Measurements from ENCODE around the gene KISS1R.
A peak's percentile ranks its signal among the peaks of the same experiment; 100 is the strongest.

The KISS1R gene

GRCh38 chr19:934197-934840 lies 17.2 kb downstream of the KISS1R start:
- H3K79me2 ChIP-seq (ENCODE audit: low read length) = peaks cover 66% of the 10 kb centered on the region
- H3K27me3 ChIP-seq (ENCODE audit: low read depth, low read length) = no peaks in the 10 kb centered on the region
- H3K4me3 ChIP-seq (ENCODE audit: low read length) = no peak overlapping the region
- H3K36me3 ChIP-seq (replicated peaks; ENCODE audit: low read depth, low read length) = peaks cover 71% of the 10 kb centered on the region
- no peak overlapping the region for H3K27ac ChIP-seq (ENCODE audit: low read length)
- no peak for TF ChIP-seq EZH2phosphoT487 (IDR thresholded peaks at IDR 0.05; ENCODE audit: low read depth)
- no peak for TF ChIP-seq CTCF (IDR thresholded peaks at IDR 0.05; ENCODE audit: low read depth, low read length)
- H3K4me1 ChIP-seq (ENCODE audit: low read length) = peaks cover 39% of the 10 kb centered on the region
- H2AFZ ChIP-seq (ENCODE audit: low read depth, low read length) = no peak overlapping the region
- no peak overlapping the region for H3K9ac ChIP-seq (ENCODE audit: low read length)
- H3K4me2 ChIP-seq (ENCODE audit: low read length) = no peak overlapping the region
- peaks cover 3% of the 10 kb centered on the region; the same call in 1 of the 2 replicates for H3K9me3 ChIP-seq (ENCODE audit: insufficient read depth, low read length)
- H4K20me1 ChIP-seq (ENCODE audit: insufficient read depth, low read length) = peaks cover 67% of the 10 kb centered on the region

- no peaks in the 10 kb centered on the region for H3K27me3 ChIP-seq (ENCODE audit: low read depth, low read length)
- H3K4me1 ChIP-seq (ENCODE audit: low read length) = peaks cover 45% of the 10 kb centered on the region
- peaks cover 71% of the 10 kb centered on the region for H3K36me3 ChIP-seq (replicated peaks; ENCODE audit: low read depth, low read length)
- H3K9me3 ChIP-seq (ENCODE audit: insufficient read depth, low read length) = peaks cover 3% of the 10 kb centered on the region; the same call in 1 of the 2 replicates
- H3K9ac ChIP-seq (ENCODE audit: low read length) = no peak overlapping the region
- H3K27ac ChIP-seq (ENCODE audit: low read length) = no peak overlapping the region
- H2AFZ ChIP-seq (ENCODE audit: low read depth, low read length) = no peak overlapping the region
- no peak for TF ChIP-seq EZH2phosphoT487 (IDR thresholded peaks at IDR 0.05; ENCODE audit: low read depth)
- TF ChIP-seq CTCF (IDR thresholded peaks at IDR 0.05; ENCODE audit: low read depth, low read length) = no peak
- H3K4me3 ChIP-seq (ENCODE audit: low read length) = no peak overlapping the region
- H4K20me1 ChIP-seq (ENCODE audit: insufficient read depth, low read length) = peaks cover 68% of the 10 kb centered on the region
- peaks cover 73% of the 10 kb centered on the region for H3K79me2 ChIP-seq (ENCODE audit: low read length)
- H3K4me2 ChIP-seq (ENCODE audit: low read length) = no peak overlapping the region
Measured at GRCh38 chr19:934865-935479, 17.8 kb downstream of the KISS1R start.

GRCh38 chr19:936175-936546 lies 19.0 kb downstream of the KISS1R start:
- TF ChIP-seq EZH2phosphoT487 (IDR thresholded peaks at IDR 0.05; ENCODE audit: low read depth) = no peak
- no peak overlapping the region for H3K27ac ChIP-seq (ENCODE audit: low read length)
- no peak overlapping the region for H3K4me2 ChIP-seq (ENCODE audit: low read length)
- H3K9ac ChIP-seq (ENCODE audit: low read length) = no peak overlapping the region
- peaks cover 67% of the 10 kb centered on the region for H3K36me3 ChIP-seq (replicated peaks; ENCODE audit: low read depth, low read length)
- peaks cover 3% of the 10 kb centered on the region; the same call in 1 of the 2 replicates for H3K9me3 ChIP-seq (ENCODE audit: insufficient read depth, low read length)
- no peak overlapping the region for H2AFZ ChIP-seq (ENCODE audit: low read depth, low read length)
- H3K4me3 ChIP-seq (ENCODE audit: low read length) = no peak overlapping the region
- H3K79me2 ChIP-seq (ENCODE audit: low read length) = peaks cover 84% of the 10 kb centered on the region
- H3K4me1 ChIP-seq (ENCODE audit: low read length) = peaks cover 57% of the 10 kb centered on the region
- H4K20me1 ChIP-seq (ENCODE audit: insufficient read depth, low read length) = peaks cover 71% of the 10 kb centered on the region
- no peaks in the 10 kb centered on the region for H3K27me3 ChIP-seq (ENCODE audit: low read depth, low read length)

GRCh38 chr19:937259-937694 lies 20.1 kb downstream of the KISS1R start:
- peaks cover 89% of the 10 kb centered on the region for H3K79me2 ChIP-seq (ENCODE audit: low read length)
- H3K27ac ChIP-seq (ENCODE audit: low read length) = peak overlapping the region; percentile 9; the same call in 1 of the 2 replicates
- H3K4me3 ChIP-seq (ENCODE audit: low read length) = no peak overlapping the region
- peaks cover 3% of the 10 kb centered on the region; the same call in 1 of the 2 replicates for H3K9me3 ChIP-seq (ENCODE audit: insufficient read depth, low read length)
- H3K4me1 ChIP-seq (ENCODE audit: low read length) = peaks cover 59% of the 10 kb centered on the region
- peaks cover 75% of the 10 kb centered on the region for H4K20me1 ChIP-seq (ENCODE audit: insufficient read depth, low read length)
- H3K4me2 ChIP-seq (ENCODE audit: low read length) = no peak overlapping the region
- H2AFZ ChIP-seq (ENCODE audit: low read depth, low read length) = no peak overlapping the region
- H3K36me3 ChIP-seq (replicated peaks; ENCODE audit: low read depth, low read length) = peaks cover 72% of the 10 kb centered on the region
- no peaks in the 10 kb centered on the region for H3K27me3 ChIP-seq (ENCODE audit: low read depth, low read length)
- no peak overlapping the region for H3K9ac ChIP-seq (ENCODE audit: low read length)
- TF ChIP-seq EZH2phosphoT487 (IDR thresholded peaks at IDR 0.05; ENCODE audit: low read depth) = no peak
- TF ChIP-seq CTCF (IDR thresholded peaks at IDR 0.05; ENCODE audit: low read depth, low read length) = no peak
